Karpas-422 (cell line): ENCODE measurements around the gene LIME1. TPM values are rescaled to one million over a fixed set of nuclear protein-coding genes. Genes with fewer than 3 reads are reported as not detected.
"Not testable (repeated sequence)": the region's sequence is repeated elsewhere in the genome, so short reads cannot be mapped to it uniquely, and the experiment has no call there.

Experiments used
- DNase-seq: peaks from one replicate; pipeline ENCODE4 v3.0.0-alpha.2; 2015
- H2AFZ ChIP-seq: fragments of 200-600 bp; sonication (generic); 2 replicates; pipeline ENCODE4 v1.6.1; 2014; ENCODE audit warnings: antibody characterized with exemption, low read length, mixed read lengths
- H3K27ac ChIP-seq: fragments of 200-600 bp; sonication (generic); 2 replicates; pipeline ENCODE4 v1.5.1; 2014; ENCODE audit warnings: mild to moderate bottlenecking, low read length, moderate library complexity
- H3K27me3 ChIP-seq: fragments of 200-600 bp; sonication (generic); 2 replicates; pipeline ENCODE4 v1.6.1; 2014; ENCODE audit warnings: low read length, mixed read lengths
- H3K36me3 ChIP-seq: fragments of 200-600 bp; sonication (generic); 2 replicates; pipeline ENCODE4 v1.6.1; 2014; ENCODE audit warnings: low read length, mixed read lengths; ENCODE audit not compliant: insufficient read depth
- H3K4me1 ChIP-seq: fragments of 200-600 bp; sonication (generic); 2 replicates; pipeline ENCODE4 v1.6.1; 2014; ENCODE audit warnings: mild to moderate bottlenecking, low read length, mixed read lengths
- H3K4me2 ChIP-seq: fragments of 200-600 bp; sonication (generic); 2 replicates; pipeline ENCODE4 v1.6.1; 2014; ENCODE audit warnings: low read length, low read depth, mild to moderate bottlenecking; ENCODE audit not compliant: poor library complexity, severe bottlenecking
- H3K4me3 ChIP-seq: fragments of 200-600 bp; sonication (generic); 2 replicates; pipeline ENCODE4 v1.5.1; 2014; ENCODE audit warnings: mild to moderate bottlenecking, antibody characterized with exemption, low read length, mixed read lengths
- H3K79me2 ChIP-seq: fragments of 200-600 bp; sonication (generic); 2 replicates; pipeline ENCODE4 v1.6.1; 2014; ENCODE audit warnings: mild to moderate bottlenecking, low read length, mixed read lengths
- H3K9ac ChIP-seq: fragments of 200-600 bp; sonication (generic); 2 replicates; pipeline ENCODE4 v1.6.0; 2014; ENCODE audit warnings: low read length
- H3K9me2 ChIP-seq: fragments of 200-600 bp; sonication (generic), shearing (Covaris generic); replicated peaks from 2 replicates; pipeline ENCODE4 v1.6.0; 2014; ENCODE audit warnings: mild to moderate bottlenecking, low read length, moderate library complexity; ENCODE audit not compliant: insufficient read depth
- H3K9me3 ChIP-seq: fragments of 300-700, 200-600 bp; sonication (generic); 2 replicates; pipeline ENCODE4 v1.6.1; 2014; ENCODE audit warnings: low read length, mixed read lengths
- H4K20me1 ChIP-seq: fragments of 200-600 bp; sonication (generic); 2 replicates; pipeline ENCODE4 v1.6.1; 2014; ENCODE audit warnings: mild to moderate bottlenecking, antibody characterized with exemption, low read length, low read depth; ENCODE audit not compliant: insufficient read depth
- total RNA-seq: library from RNA; depleted of rRNA; stranded (reverse); fragments of >200 nt; shearing (Covaris generic); gene quantifications from 2 replicates; pipeline ENCODE4 v1.2.3, GENCODE V29; 2014; ENCODE audit warnings: low replicate concordance

LIME1 gene
- total RNA-seq, 1 experiment from 2014 or later: 3.4 TPM

DNA sequence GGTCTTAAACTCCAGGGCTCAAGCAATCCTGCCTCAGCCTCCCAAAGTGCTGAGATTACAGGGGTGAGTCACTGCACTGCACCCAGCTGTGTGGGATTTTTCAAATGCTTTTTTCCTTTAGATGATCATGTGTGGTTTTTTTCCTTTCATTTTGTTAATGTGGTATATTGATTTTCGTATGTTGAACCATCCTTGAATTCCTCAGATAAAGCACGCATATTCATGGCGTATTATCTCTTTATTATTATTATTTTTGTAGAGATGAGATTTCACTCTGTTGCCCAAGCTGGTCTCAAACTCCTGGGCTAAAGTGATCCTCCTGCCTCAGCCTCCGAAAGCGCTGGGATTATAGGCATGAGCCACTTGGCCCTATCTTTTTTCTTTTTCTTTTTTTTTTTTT is 21.6 kb upstream of the LIME1 start:
- H3K79me2 ChIP-seq: peaks cover 75% of the 10 kb centered on the region

DNA sequence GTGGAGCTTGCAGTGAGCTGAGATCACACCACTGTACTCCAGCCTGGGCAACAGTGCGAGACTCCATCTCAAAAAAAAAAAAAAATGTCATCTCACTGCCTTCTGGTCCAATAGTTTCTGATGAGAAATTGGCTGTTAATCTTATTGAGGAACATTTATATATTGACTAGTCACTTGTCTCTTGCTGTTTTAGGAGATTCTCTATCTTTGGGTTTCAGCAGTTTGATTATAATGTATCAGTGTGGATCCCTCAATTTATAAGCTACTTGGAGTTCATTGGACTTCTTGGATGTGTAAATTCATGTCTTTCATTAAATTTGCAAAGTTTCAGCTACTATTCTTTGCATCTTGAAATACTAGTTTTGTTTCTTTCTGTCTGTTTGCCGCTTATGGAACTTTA is 17.5 kb upstream of the LIME1 start:
- DNase-seq: no peak
- Histone ChIP-seq H2AFZ (no peak overlapping the region), H3K4me3 (no peak overlapping the region), H3K9me2 (no peaks in the 10 kb centered on the region), H3K9ac (no peak overlapping the region), H3K79me2 (peaks cover 59% of the 10 kb centered on the region), H3K9me3 (no peaks in the 10 kb centered on the region), H3K27ac (no peak overlapping the region), H3K4me2 (no peak overlapping the region), H3K4me1 (no peaks in the 10 kb centered on the region), H3K36me3 (peaks cover 47% of the 10 kb centered on the region), H4K20me1 (no peaks in the 10 kb centered on the region), H3K27me3 (no peaks in the 10 kb centered on the region)

More for the DNA sequence above, 21.6 kb upstream of the LIME1 start:
- no peak overlapping the region for H3K4me3 ChIP-seq
- H3K4me1 ChIP-seq: no peaks in the 10 kb centered on the region
- no peaks in the 10 kb centered on the region for H3K9me3 ChIP-seq
- no peak overlapping the region for H3K4me2 ChIP-seq
- no peaks in the 10 kb centered on the region for H3K27me3 ChIP-seq
- H2AFZ ChIP-seq: no peak overlapping the region
- no peak overlapping the region for H3K9ac ChIP-seq
- H3K27ac ChIP-seq: no peak overlapping the region
- no peak for DNase-seq
- no peaks in the 10 kb centered on the region for H4K20me1 ChIP-seq
- H3K9me2 ChIP-seq: no peaks in the 10 kb centered on the region
- peaks cover 65% of the 10 kb centered on the region for H3K36me3 ChIP-seq

DNA sequence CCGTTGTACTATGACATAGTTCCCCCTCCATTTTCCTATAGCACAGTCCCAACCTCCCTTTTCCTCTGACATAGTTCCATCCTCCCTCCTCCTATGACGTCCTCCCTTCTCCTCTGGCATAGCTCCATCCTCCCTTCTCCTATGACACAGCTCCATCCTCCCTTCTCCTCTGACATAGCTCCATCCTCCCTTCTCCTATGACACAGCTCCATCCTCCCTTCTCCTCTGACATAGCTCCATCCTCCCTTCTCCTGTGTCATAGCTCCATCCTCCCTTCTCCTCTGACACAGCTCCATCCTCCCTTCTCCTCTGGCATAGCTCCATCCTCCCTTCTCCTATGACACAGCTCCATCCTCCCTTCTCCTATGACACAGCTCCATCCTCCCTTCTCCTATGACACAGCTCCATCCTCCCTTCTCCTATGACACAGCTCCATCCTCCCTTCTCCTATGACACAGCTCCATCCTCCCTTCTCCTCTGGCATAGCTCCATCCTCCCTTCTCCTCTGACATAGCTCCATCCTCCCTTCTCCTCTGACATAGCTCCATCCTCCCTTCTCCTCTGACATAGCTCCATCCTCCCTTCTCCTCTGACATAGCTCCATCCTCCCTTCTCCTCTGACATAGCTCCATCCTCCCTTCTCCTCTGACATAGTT is 13.4 kb upstream of the LIME1 start:
- H3K27me3 ChIP-seq, H3K9me2 ChIP-seq, DNase-seq, H2AFZ ChIP-seq, H4K20me1 ChIP-seq, H3K27ac ChIP-seq, H3K9ac ChIP-seq, H3K4me2 ChIP-seq, H3K4me1 ChIP-seq, H3K4me3 ChIP-seq, H3K9me3 ChIP-seq: not testable (repeated sequence)
- peaks cover 22% of the 10 kb centered on the region for H3K36me3 ChIP-seq
- peaks cover 36% of the 10 kb centered on the region for H3K79me2 ChIP-seq

DNA sequence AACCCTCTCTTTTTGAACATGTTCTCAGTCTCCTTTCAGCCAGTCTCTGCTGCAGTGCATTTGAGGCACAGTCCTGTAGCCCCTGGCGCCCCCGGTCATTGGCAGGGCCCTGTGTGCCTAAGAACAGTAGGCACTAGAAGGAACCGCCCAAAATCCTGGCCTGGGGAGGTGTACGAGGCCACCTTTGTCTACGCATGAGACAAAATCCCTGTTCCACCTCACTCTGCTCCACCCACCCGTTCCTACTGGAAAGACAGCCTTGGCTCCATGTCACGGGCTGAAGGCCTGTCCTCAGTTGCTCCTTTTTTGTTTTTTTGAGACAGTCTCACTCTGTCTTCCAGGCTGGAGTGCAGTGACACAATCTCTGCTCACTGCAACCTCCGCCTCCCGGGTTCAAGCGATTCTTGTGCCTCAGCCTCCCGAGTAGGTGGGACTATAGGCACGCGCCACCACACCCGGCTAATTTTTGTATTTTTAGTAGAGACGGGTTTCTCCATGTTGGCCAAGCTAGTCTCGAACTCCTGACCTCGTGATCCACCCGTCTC is 6.2 kb upstream of the LIME1 start:
- H2AFZ ChIP-seq, H3K27ac ChIP-seq, H4K20me1 ChIP-seq, H3K9ac ChIP-seq, H3K27me3 ChIP-seq, H3K9me3 ChIP-seq, DNase-seq, H3K36me3 ChIP-seq, H3K4me3 ChIP-seq, H3K4me2 ChIP-seq, H3K9me2 ChIP-seq, H3K4me1 ChIP-seq: not testable (repeated sequence)
- peaks cover 22% of the 10 kb centered on the region for H3K79me2 ChIP-seq

DNA sequence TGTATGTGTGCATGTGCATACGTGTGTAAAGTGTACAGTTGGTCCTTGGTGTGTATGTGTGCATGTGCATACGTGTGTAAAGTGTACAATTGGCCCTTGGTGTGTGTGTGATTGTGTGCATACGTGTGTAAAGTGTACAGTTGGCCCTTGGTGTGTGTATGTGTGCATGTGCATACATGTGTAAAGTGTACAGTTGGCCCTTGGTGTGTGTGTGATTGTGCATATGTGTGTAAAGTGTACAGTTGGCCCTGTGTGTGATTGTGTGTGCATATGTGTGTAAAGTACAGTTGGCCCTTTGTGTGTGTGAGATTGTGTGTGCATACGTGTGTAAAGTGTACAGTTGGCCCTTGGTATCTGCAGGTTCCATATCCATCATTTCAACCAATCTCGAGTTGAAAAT is 5.1 kb upstream of the LIME1 start:
- DNase-seq: no peak
- H4K20me1 ChIP-seq: peaks cover 11% of the 10 kb centered on the region
- no peaks in the 10 kb centered on the region for H3K36me3 ChIP-seq
- no peak overlapping the region for H3K4me3 ChIP-seq
- no peak overlapping the region for H3K9ac ChIP-seq
- H3K9me2 ChIP-seq: no peaks in the 10 kb centered on the region
- H3K27ac ChIP-seq: no peak overlapping the region
- peaks cover 20% of the 10 kb centered on the region for H3K79me2 ChIP-seq
- H3K27me3 ChIP-seq: no peaks in the 10 kb centered on the region
- no peaks in the 10 kb centered on the region for H3K9me3 ChIP-seq
- no peak overlapping the region for H3K4me2 ChIP-seq
- H2AFZ ChIP-seq: no peak overlapping the region
- H3K4me1 ChIP-seq: peaks cover 8% of the 10 kb centered on the region

DNA sequence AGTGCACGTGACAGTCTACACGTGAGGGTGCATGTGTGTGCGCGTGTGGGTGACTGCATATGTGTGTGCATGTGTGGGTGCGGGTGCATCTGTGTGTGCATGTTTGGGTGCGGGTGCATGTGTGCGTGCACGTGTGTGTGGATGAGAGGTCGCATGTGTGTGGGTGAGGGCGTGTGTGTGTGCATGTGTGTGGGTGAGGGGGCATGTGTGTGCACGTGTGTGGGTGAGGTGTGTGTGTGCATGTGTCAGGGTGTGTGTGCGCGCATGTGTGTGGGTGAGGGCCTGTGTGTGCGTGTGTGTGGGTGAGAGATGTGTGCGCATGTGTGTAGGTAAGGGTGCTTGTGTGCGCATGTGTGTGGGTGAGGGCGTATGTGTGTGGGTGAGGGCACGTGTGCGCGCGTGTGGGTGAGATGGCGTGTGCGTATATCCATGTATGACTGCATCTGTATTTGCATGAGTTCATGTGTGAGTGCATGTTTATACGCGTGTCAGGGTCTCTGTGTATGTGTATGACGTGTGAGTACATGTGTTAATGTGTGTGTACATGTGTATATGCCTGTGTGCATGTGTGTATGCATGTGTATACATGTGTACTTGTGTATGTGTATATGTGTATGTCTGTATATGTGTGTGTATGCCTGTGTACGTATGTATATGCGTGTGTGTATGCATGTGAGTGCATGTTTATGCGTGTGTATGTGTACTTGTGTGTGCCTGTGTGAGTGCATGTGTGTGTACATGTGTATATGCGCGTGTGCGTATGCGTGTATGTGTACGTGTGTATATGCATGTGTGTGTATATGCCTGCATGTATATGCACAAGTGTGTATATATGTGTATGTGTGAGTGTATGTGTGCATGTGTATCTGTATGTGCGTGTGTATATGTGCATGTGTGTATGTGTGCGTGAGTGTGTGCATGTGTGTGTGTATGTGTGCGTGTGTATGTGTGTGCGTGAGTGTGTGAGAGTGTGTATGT is 4.1 kb upstream of the LIME1 start:
- H3K27ac ChIP-seq: no peak overlapping the region
- no peak for DNase-seq
- no peak overlapping the region for H2AFZ ChIP-seq
- peaks cover 17% of the 10 kb centered on the region for H3K4me1 ChIP-seq
- H3K36me3 ChIP-seq: no peaks in the 10 kb centered on the region; the same call in 1 of the 2 replicates
- no peak overlapping the region for H3K4me3 ChIP-seq
- no peaks in the 10 kb centered on the region for H3K27me3 ChIP-seq
- H4K20me1 ChIP-seq: peaks cover 20% of the 10 kb centered on the region
- no peaks in the 10 kb centered on the region for H3K9me2 ChIP-seq
- peaks cover 20% of the 10 kb centered on the region for H3K79me2 ChIP-seq
- H3K9ac ChIP-seq: no peak overlapping the region
- no peak overlapping the region for H3K4me2 ChIP-seq
- H3K9me3 ChIP-seq: no peaks in the 10 kb centered on the region

DNA sequence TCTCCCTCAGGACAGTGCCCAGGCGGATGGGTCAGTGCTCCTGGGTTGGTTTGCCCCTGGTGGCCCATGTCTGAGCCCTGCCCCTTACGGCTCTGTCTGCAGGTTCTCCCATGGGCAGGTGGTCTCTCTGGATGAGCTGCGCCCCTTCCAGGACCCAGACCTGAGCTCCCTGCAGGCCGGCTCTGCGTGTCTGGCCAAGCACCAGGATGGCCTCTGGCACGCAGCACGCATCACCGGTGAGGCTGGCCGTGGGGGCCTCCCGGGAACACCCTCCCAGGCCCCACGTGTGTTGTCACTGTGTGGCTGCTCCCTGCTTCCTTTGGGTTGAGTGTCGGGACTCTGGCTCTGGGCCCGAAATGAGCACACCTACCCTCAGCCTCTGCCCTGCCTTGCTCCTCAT is 3.3 kb upstream of the LIME1 start:
- Histone ChIP-seq H3K9me2 (no peaks in the 10 kb centered on the region), H3K9me3 (no peaks in the 10 kb centered on the region), H3K4me3 (no peak overlapping the region), H3K79me2 (peaks cover 20% of the 10 kb centered on the region), H3K27ac (no peak overlapping the region), H2AFZ (no peak overlapping the region), H3K4me1 (peaks cover 19% of the 10 kb centered on the region), H3K27me3 (no peaks in the 10 kb centered on the region), H3K36me3 (no peaks in the 10 kb centered on the region; the same call in 1 of the 2 replicates), H4K20me1 (peaks cover 20% of the 10 kb centered on the region), H3K9ac (no peak overlapping the region), H3K4me2 (no peak overlapping the region)
- no peak for DNase-seq

DNA sequence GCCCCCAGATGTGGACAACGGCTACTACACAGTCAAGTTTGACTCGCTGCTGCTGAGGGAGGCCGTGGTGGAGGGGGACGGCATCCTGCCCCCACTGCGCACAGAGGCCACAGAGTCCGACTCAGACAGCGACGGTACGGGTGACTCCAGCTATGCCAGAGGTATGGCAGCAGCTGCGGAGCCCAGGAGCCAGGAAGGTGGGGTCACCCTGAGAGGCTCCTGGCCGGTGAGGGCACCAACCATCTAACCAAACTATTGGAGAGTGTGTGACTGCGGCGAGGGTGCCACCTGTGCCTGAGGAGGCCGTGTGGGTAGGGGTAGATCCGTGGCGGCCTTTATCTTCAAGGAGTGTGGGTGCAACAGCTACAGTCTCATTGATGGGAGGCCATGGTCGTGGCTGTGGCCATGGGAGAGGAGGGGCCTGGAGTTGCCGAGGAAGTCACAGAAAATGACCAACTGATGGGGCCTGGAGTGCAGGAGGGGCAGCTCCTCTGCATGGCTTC is 2.8 kb upstream of the LIME1 start:
- peaks cover 15% of the 10 kb centered on the region for H3K4me1 ChIP-seq
- peaks cover 20% of the 10 kb centered on the region for H4K20me1 ChIP-seq
- no peak overlapping the region for H3K9ac ChIP-seq
- no peak overlapping the region for H3K4me2 ChIP-seq
- DNase-seq: no peak
- peaks cover 15% of the 10 kb centered on the region for H3K79me2 ChIP-seq
- H3K9me3 ChIP-seq: no peaks in the 10 kb centered on the region
- no peaks in the 10 kb centered on the region for H3K9me2 ChIP-seq
- no peak overlapping the region for H3K27ac ChIP-seq
- no peak overlapping the region for H3K4me3 ChIP-seq
- no peaks in the 10 kb centered on the region for H3K27me3 ChIP-seq
- H3K36me3 ChIP-seq: no peaks in the 10 kb centered on the region; the same call in 1 of the 2 replicates
- H2AFZ ChIP-seq: no peak overlapping the region
